Caco-2 (cell line): Measurements from ENCODE around the gene RCN1. TPM values are rescaled to one million over a fixed set of nuclear protein-coding genes. Genes with fewer than 3 reads are reported as not detected.

Experiments used
- BruUV-seq: library from RNA; stranded (reverse); fragments of 400-500 nt; replicated peaks from 2 replicates; lab custom pipeline; 2021; lab: Mats Ljungman, UMichigan
- CTCF ChIA-PET: fragments of 300-600 bp; sonication (Branson Sonifier 250); formaldehyde crosslinking; loops from one replicate; lab custom pipeline; 2022; ENCODE audit warnings: antibody characterized with exemption; lab: Charles Lee
- POLR2A ChIA-PET: fragments of 300-600 bp; sonication (Branson Sonifier 250); formaldehyde crosslinking; loops from one replicate; lab custom pipeline; 2022; ENCODE audit warnings: antibody characterized with exemption; lab: Charles Lee
- DNase-seq, 2 experiments: peaks; one replicate each; pipeline versions ENCODE4 v3.0.0 to v3.0.0-alpha.2; 2020 to 2022
- H3K27me3 ChIP-seq: replicated peaks from 2 replicates; pipeline ENCODE4 v1.6.0; 2011; ENCODE audit warnings: low read length; ENCODE audit not compliant: control insufficient read depth, insufficient read depth
- H3K36me3 ChIP-seq: 2 replicates; pipeline ENCODE4 v1.5.1; 2011; ENCODE audit warnings: low read length; ENCODE audit not compliant: control insufficient read depth, insufficient read depth
- H3K4me1 ChIP-seq: fragments of 250-450 bp; sonication (Bioruptor Pico); 2 replicates; pipeline ENCODE4 v1.5.1; 2020; ENCODE audit warnings: mild to moderate bottlenecking
- H3K4me3 ChIP-seq: 2 replicates; pipeline ENCODE4 v1.5.1; 2011; ENCODE audit warnings: low read depth, mild to moderate bottlenecking, control low read depth, low read length
- H3K9me3 ChIP-seq: fragments of 250-450 bp; sonication (Bioruptor Pico); 2 replicates; pipeline ENCODE4 v1.5.1; 2020; ENCODE audit warnings: mild to moderate bottlenecking, moderate library complexity
- H3K27ac Mint-ChIP-seq: one replicate; pipeline ENCODE4 v1.8.0; 2022; ENCODE audit warnings: mixed read lengths; ENCODE audit not compliant: unreplicated experiment
- H3K27me3 Mint-ChIP-seq: one replicate; pipeline ENCODE4 v1.8.0; 2022; ENCODE audit warnings: mixed read lengths; ENCODE audit not compliant: insufficient read depth, unreplicated experiment
- H3K36me3 Mint-ChIP-seq: one replicate; pipeline ENCODE4 v1.8.0; 2022; ENCODE audit warnings: mild to moderate bottlenecking, mixed read lengths; ENCODE audit not compliant: insufficient read depth, unreplicated experiment
- H3K4me1 Mint-ChIP-seq: one replicate; pipeline ENCODE4 v1.8.0; 2022; ENCODE audit warnings: low read depth, mixed read lengths; ENCODE audit not compliant: unreplicated experiment
- H3K4me3 Mint-ChIP-seq: one replicate; pipeline ENCODE4 v1.8.0; 2022; ENCODE audit warnings: mild to moderate bottlenecking, moderate library complexity, mixed read lengths; ENCODE audit not compliant: unreplicated experiment
- H3K9me3 Mint-ChIP-seq: one replicate; pipeline ENCODE4 v1.8.0; 2022; ENCODE audit warnings: mixed read lengths; ENCODE audit not compliant: unreplicated experiment
- CTCF ChIP-seq, 2 experiments: fragments of 200-600 bp in 1 of 2; IDR thresholded peaks; 1 replicate in 1 of 2; 2 replicates in 1 of 2; pipeline versions ENCODE4 v1.5.1 to v1.8.0; 2011 to 2022; ENCODE audit warnings: antibody characterized with exemption in 1 of 2, control low read depth in 1 of 2, inconsistent platforms in 1 of 2, low read depth in 1 of 2, low read length in 1 of 2, mild to moderate bottlenecking in 1 of 2, moderate library complexity in 1 of 2; ENCODE audit not compliant: insufficient read depth in 1 of 2, severe bottlenecking in 1 of 2, unreplicated experiment in 1 of 2
- intact Hi-C: fragments of 100-400 bp; cut with micrococcal nuclease; formaldehyde crosslinking; loops from one replicate; pipeline ENCODE4 v1.10.0; 2022; ENCODE audit not compliant: unreplicated experiment
- total RNA-seq: library from RNA; stranded (reverse); gene quantifications from 2 replicates; pipeline ENCODE4 v1.2.3, GENCODE V29; 2022

The RCN1 gene
- total RNA-seq, 1 experiment from 2014 or later: 185 TPM

GRCh38 chr11:32121012-32121411 is 30.1 kb downstream of the RCN1 start:
- Histone ChIP-seq H3K9me3 (no peaks in the 10 kb centered on the region), H3K4me1 (no peaks in the 10 kb centered on the region), H3K36me3 (no peaks in the 10 kb centered on the region), H3K27me3 (no peaks in the 10 kb centered on the region), H3K4me3 (no peak overlapping the region)
- Mint-ChIP-seq H3K36me3 (no peaks in the 10 kb centered on the region), H3K4me1 (no peaks in the 10 kb centered on the region), H3K4me3 (no peak overlapping the region), H3K9me3 (no peaks in the 10 kb centered on the region), H3K27ac (no peak overlapping the region), H3K27me3 (peaks cover 22% of the 10 kb centered on the region)
- intact Hi-C loops: no loop called here
- no peak for DNase-seq
- BruUV-seq: no TSS peak
- POLR2A ChIA-PET: no interaction called here
- TF ChIP-seq CTCF (IDR thresholded peaks at IDR 0.05; ENCODE audit: insufficient read depth in 1 of 2, low read depth in 1 of 2, low read length in 1 of 2, severe bottlenecking in 1 of 2, unreplicated experiment in 1 of 2): no peak
- CTCF ChIA-PET: no interaction called here

GRCh38 chr11:32122200-32122599 is 31.3 kb downstream of the RCN1 start:
- intact Hi-C loops: no loop called here
- Mint-ChIP-seq H3K27ac (no peak overlapping the region), H3K9me3 (no peaks in the 10 kb centered on the region), H3K4me1 (no peaks in the 10 kb centered on the region), H3K27me3 (peaks cover 24% of the 10 kb centered on the region), H3K36me3 (no peaks in the 10 kb centered on the region), H3K4me3 (no peak overlapping the region)
- Histone ChIP-seq H3K4me1 (no peaks in the 10 kb centered on the region), H3K4me3 (no peak overlapping the region), H3K27me3 (no peaks in the 10 kb centered on the region), H3K36me3 (no peaks in the 10 kb centered on the region), H3K9me3 (no peaks in the 10 kb centered on the region)
- no peak for DNase-seq
- BruUV-seq: no TSS peak
- CTCF ChIA-PET: no interaction called here
- POLR2A ChIA-PET: no interaction called here
- no peak for TF ChIP-seq CTCF (IDR thresholded peaks at IDR 0.05; ENCODE audit: insufficient read depth in 1 of 2, low read depth in 1 of 2, low read length in 1 of 2, severe bottlenecking in 1 of 2, unreplicated experiment in 1 of 2)

GRCh38 chr11:32131321-32131720 is 40.4 kb downstream of the RCN1 start:
- H3K9me3 Mint-ChIP-seq: no peaks in the 10 kb centered on the region
- ChIA-PET POLR2A (no interaction called here), CTCF (no interaction called here)
- TF ChIP-seq CTCF (IDR thresholded peaks at IDR 0.05; ENCODE audit: insufficient read depth in 1 of 2, low read depth in 1 of 2, low read length in 1 of 2, severe bottlenecking in 1 of 2, unreplicated experiment in 1 of 2): no peak
- H3K27me3 ChIP-seq: no peaks in the 10 kb centered on the region
- H3K27me3 Mint-ChIP-seq: peaks cover 24% of the 10 kb centered on the region
- no peaks in the 10 kb centered on the region for H3K36me3 ChIP-seq
- H3K4me1 Mint-ChIP-seq: no peaks in the 10 kb centered on the region
- no TSS peak for BruUV-seq
- no peaks in the 10 kb centered on the region for H3K36me3 Mint-ChIP-seq
- H3K27ac Mint-ChIP-seq: no peak overlapping the region
- no peak overlapping the region for H3K4me3 Mint-ChIP-seq
- no peaks in the 10 kb centered on the region for H3K4me1 ChIP-seq
- H3K9me3 ChIP-seq: peaks cover 3% of the 10 kb centered on the region; the same call in 1 of the 2 replicates
- no peak for DNase-seq
- no peak overlapping the region for H3K4me3 ChIP-seq
- intact Hi-C loops: no loop called here
